A549 (cell line): ENCODE data around the gene ACSL4.

Source experiments
- BCL3 ChIP-seq: fragments of >200 bp; sonication (Bioruptor Twin); formaldehyde crosslinking; IDR thresholded peaks from 3 replicates; pipeline ENCODE4 v1.6.1; 2016
- ESRRA ChIP-seq: fragments of 150-350 bp; IDR thresholded peaks from 2 replicates; pipeline ENCODE4 v1.6.1; 2014; ENCODE audit warnings: mild to moderate bottlenecking, low read length, borderline replicate concordance
- JUN ChIP-seq, 2 experiments: fragments of >200 bp; sonication (Bioruptor Twin); formaldehyde crosslinking; IDR thresholded peaks; 2 replicates in 1 of 2; 3 replicates in 1 of 2; pipeline ENCODE4 v1.6.1; 2016 to 2017
- MAX ChIP-seq: IDR thresholded peaks from 2 replicates; pipeline ENCODE4 v1.6.1; 2012
- POLR2A ChIP-seq: IDR thresholded peaks from 2 replicates; pipeline ENCODE4 v1.6.1; 2012; ENCODE audit warnings: mild to moderate bottlenecking, low read length
- RAD21 ChIP-seq, 2 experiments: fragments of >200 bp in 1 of 2; sonication (Bioruptor Twin) in 1 of 2; formaldehyde crosslinking in 1 of 2; IDR thresholded peaks in 1 of 2; conservative IDR thresholded peaks in 1 of 2; 2 replicates in 1 of 2; 3 replicates in 1 of 2; pipeline ENCODE4 v1.6.1; 2012 to 2018; ENCODE audit warnings: inconsistent platforms in 1 of 2
- SREBF2 ChIP-seq: fragments of 450-650 bp; IDR thresholded peaks from 2 replicates; pipeline ENCODE4 v1.6.1; 2014; ENCODE audit warnings: mild to moderate bottlenecking, moderate library complexity
- ZC3H11A ChIP-seq: fragments of 450-650 bp; IDR thresholded peaks from 2 replicates; pipeline ENCODE4 v1.6.1; 2014; ENCODE audit warnings: antibody characterized with exemption, mild to moderate bottlenecking
- TF ChIP-seq, protein P1 (sequence below): fragments of >200 bp; sonication (Bioruptor Twin); formaldehyde crosslinking; IDR thresholded peaks from 3 replicates; pipeline ENCODE4 v1.5.1; 2016
- TF ChIP-seq, protein P2 (sequence below): fragments of 250-450 bp; sonication (Bioruptor Pico); IDR thresholded peaks from 2 replicates; pipeline ENCODE4 v1.5.0; 2021; ENCODE audit warnings: mild to moderate bottlenecking, moderate library complexity, borderline replicate concordance

- TF ChIP-seq ESRRA = no peak
- no peak for TF ChIP-seq BCL3
- TF ChIP-seq ZC3H11A = no peak
- TF ChIP-seq, protein P1, sequence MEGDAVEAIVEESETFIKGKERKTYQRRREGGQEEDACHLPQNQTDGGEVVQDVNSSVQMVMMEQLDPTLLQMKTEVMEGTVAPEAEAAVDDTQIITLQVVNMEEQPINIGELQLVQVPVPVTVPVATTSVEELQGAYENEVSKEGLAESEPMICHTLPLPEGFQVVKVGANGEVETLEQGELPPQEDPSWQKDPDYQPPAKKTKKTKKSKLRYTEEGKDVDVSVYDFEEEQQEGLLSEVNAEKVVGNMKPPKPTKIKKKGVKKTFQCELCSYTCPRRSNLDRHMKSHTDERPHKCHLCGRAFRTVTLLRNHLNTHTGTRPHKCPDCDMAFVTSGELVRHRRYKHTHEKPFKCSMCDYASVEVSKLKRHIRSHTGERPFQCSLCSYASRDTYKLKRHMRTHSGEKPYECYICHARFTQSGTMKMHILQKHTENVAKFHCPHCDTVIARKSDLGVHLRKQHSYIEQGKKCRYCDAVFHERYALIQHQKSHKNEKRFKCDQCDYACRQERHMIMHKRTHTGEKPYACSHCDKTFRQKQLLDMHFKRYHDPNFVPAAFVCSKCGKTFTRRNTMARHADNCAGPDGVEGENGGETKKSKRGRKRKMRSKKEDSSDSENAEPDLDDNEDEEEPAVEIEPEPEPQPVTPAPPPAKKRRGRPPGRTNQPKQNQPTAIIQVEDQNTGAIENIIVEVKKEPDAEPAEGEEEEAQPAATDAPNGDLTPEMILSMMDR = no peak
- TF ChIP-seq POLR2A = no peak
- no peak for TF ChIP-seq JUN (IDR thresholded peaks at IDR 0.05)
- TF ChIP-seq SREBF2 = no peak
- TF ChIP-seq MAX = no peak
- TF ChIP-seq RAD21 (conservative IDR thresholded peaks at IDR 0.05 in 1 of 2, IDR thresholded peaks at IDR 0.05 in 1 of 2) = no peak
- TF ChIP-seq, protein P2, sequence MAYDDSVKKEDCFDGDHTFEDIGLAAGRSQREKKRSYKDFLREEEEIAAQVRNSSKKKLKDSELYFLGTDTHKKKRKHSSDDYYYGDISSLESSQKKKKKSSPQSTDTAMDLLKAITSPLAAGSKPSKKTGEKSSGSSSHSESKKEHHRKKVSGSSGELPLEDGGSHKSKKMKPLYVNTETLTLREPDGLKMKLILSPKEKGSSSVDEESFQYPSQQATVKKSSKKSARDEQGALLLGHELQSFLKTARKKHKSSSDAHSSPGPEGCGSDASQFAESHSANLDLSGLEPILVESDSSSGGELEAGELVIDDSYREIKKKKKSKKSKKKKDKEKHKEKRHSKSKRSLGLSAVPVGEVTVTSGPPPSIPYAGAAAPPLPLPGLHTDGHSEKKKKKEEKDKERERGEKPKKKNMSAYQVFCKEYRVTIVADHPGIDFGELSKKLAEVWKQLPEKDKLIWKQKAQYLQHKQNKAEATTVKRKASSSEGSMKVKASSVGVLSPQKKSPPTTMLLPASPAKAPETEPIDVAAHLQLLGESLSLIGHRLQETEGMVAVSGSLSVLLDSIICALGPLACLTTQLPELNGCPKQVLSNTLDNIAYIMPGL (CRISPR knock-in tag) = no peak
Measured at GRCh38 chrX:109638158-109638557, 94.9 kb downstream of the ACSL4 start.
